WI38 (cell line): Measurements from ENCODE around the gene MFAP3L.

Experiments used
- H3K4me3 ChIP-seq: 2 replicates; pipeline ENCODE4 v1.5.1; 2011; ENCODE audit warnings: low read depth, mild to moderate bottlenecking, control low read depth, low read length
- TF ChIP-seq, protein P1 (sequence below): IDR thresholded peaks from 2 replicates; pipeline ENCODE4 v1.5.1; 2012; ENCODE audit warnings: low read depth, mild to moderate bottlenecking, control low read depth, low read length

Gene MFAP3L

DNA sequence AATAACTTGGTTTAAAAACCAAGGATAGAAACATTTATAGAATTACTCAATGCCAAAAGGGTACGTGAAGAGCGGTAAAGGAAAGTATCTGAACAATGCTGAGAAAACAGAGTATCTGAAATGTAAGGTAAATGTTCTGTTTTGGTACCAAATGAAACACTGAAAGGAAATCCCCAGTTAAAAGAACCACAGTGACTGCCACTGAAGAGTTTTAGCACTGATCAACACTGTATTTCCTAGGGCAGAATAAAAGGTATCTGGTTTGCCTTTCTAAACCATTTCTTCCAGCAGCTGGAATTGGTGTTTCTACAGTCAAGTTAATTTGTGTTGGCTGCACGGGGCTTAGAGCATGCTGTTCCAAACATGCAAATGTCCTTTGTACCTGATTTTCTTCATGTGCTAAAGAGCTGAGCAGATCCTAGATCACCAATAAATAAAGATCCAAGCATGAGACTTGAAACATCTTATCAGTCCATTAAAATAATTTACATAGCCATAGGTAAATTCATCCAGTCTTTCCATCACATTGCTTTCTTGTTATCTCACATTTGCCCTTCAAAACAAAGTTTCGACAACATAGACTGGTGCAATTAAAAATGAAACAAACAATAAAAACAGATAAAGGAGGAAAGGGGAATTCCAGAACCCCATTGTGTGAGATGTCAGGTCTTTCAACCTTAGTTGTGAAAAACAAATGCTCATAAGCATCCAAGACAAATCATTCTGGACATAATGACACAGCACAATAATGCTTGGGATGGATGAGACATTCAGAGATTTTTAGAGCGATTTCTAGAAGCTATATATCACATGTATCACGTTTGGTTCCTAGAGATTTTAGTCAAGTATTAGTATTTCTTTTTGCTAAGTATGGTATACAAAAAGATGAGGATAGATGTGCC lies 38.6 kb downstream of the MFAP3L start:
- TF ChIP-seq, protein P1, sequence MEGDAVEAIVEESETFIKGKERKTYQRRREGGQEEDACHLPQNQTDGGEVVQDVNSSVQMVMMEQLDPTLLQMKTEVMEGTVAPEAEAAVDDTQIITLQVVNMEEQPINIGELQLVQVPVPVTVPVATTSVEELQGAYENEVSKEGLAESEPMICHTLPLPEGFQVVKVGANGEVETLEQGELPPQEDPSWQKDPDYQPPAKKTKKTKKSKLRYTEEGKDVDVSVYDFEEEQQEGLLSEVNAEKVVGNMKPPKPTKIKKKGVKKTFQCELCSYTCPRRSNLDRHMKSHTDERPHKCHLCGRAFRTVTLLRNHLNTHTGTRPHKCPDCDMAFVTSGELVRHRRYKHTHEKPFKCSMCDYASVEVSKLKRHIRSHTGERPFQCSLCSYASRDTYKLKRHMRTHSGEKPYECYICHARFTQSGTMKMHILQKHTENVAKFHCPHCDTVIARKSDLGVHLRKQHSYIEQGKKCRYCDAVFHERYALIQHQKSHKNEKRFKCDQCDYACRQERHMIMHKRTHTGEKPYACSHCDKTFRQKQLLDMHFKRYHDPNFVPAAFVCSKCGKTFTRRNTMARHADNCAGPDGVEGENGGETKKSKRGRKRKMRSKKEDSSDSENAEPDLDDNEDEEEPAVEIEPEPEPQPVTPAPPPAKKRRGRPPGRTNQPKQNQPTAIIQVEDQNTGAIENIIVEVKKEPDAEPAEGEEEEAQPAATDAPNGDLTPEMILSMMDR: no peak
- no peak overlapping the region for H3K4me3 ChIP-seq

DNA sequence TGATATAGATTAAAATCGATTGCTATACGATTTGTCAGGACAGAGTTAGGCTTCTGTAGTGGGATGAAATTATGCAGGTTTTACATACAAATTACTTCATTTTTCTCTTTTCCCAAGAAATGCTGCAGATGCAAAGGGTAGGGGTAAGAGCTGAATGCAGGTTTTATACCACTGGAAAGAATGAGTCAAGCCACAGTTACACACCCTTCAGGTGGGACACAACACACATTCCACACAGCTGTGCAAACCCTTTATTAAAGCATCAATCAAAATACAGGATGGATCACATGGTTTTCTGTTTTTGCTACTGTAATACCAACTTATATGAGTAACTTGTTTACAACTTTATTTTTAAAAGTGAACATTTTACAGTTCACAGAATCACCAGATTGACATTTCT lies 39.8 kb downstream of the MFAP3L start:
- H3K4me3 ChIP-seq: no peak overlapping the region
- TF ChIP-seq, protein P1: no peak

DNA sequence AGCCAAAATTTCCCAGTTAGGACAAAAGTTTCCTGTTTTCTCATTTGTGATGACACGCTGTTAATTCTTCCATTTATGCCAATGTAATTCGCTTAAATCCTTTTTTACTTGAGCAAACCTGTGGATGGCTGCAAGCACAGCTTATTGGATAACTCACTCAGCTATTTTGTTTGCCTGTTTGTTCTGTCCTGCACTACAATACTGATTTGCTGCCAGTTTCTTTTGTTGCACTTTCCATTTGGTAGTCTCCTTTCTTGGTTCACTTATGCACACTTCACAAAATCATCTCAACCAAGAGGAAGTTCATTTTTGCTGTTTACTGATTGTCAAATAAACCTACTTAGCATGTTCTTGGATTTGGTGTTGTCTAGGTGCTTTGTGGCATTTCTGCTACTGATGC lies 40.3 kb downstream of the MFAP3L start:
- TF ChIP-seq, protein P1: no peak
- H3K4me3 ChIP-seq: no peak overlapping the region

DNA sequence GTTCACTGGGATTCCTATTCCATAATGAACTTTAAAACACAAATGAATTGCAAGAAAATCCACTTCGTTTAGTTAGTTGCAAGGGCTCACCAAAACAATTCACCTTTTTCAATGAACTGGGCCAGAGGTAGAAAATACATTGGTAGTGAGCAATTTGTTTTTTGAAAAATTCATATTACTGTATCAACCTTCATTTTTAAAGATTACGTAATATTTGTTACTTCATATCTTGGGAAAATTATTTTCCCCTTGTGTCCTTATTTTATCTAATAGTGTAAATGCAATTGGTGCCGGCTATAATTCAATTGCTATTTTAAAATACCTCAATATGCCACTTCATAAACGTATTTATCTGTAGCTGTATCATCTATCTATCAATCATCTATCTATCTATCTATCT lies 41.5 kb downstream of the MFAP3L start:
- TF ChIP-seq, protein P1: no peak
- no peak overlapping the region for H3K4me3 ChIP-seq

DNA sequence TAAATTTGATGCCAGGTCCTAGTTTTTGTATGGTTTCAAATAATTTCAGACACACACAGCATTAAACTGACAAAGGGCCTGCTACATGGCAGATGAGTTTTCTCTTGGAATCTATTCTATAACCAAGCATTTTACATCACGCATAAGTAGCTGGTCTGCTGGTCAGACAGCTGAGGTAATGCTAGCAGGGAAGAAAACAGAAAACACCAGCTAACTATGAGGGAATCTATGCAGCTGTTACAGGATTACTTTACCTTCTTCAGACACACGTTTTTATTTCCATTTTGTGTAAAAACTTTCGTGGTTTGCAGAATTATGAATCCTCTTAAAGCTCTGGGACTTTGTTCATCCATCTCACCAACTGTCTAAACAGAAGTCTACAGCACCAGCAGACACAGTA lies 42.0 kb downstream of the MFAP3L start:
- H3K4me3 ChIP-seq: no peak overlapping the region
- TF ChIP-seq, protein P1: no peak

DNA sequence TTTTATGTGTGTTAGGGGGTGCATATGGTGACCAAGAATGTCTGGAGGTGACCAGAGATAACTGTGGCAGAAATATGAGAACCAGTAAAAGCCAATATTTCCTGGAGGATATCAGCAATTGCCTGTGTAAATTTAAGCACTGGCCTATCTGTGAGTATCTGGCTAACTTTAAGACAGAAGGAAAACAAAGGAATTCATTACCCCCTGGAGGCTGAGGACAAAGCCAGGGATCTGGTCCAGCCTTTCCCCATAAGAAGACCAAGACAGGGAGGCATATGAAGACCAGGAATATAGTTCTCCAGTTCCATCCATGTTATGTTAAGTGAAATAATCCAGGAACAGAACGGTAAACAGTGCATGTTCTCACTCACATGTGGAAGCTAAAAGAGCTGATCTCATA lies 49.2 kb downstream of the MFAP3L start:
- H3K4me3 ChIP-seq: no peak overlapping the region

More for the DNA sequence above, 49.2 kb downstream of the MFAP3L start:
- TF ChIP-seq, protein P1: no peak
